ENCODE data around the gene TCL1A.
"Not testable (repeated sequence)": the region's sequence is repeated elsewhere in the genome, so short reads cannot be mapped to it uniquely, and the experiment has no call there.

The TCL1A gene

GRCh38 chr14:95668235-95668772 is 45.6 kb downstream of the TCL1A start:
- FAIRE-seq (peak; percentile 53), DNase-seq (ENCODE audit: insufficient read length) (no peak)
- TF ChIP-seq TAF1 (IDR thresholded peaks at IDR 0.05; ENCODE audit: borderline replicate concordance, low read depth, low read length) (no peak), POLR2AphosphoS5 (IDR thresholded peaks at IDR 0.05; ENCODE audit: low read depth, low read length) (no peak)

DNA sequence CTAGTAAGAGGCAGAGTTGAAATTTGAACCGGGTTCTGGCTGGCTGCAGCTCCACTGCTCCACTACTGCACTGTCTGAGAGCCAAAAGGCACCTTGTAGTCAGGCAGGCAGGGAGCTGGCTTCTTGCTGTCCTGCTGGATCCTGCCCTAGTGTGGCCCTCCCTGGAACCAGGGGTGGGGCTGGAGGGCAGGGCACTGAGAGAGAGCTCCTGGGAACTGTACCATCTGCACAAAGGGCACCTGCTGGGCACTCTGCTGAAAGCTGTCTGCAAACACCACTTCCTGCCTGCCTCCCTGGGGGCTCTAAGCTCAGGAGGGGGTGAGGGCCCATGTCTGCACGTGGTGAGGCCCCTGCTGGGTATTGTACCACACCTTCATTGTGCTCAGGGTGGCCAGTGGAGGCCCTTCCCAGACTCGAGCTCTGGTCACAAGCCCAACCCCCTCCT is 46.7 kb downstream of the TCL1A start:
- no peak for FAIRE-seq
- DNase-seq (ENCODE audit: insufficient read length) = no peak
- TF ChIP-seq POLR2AphosphoS5 (IDR thresholded peaks at IDR 0.05; ENCODE audit: low read depth, low read length) = no peak
- TF ChIP-seq TAF1 (IDR thresholded peaks at IDR 0.05; ENCODE audit: borderline replicate concordance, low read depth, low read length) = no peak
- no peak for TF ChIP-seq POLR2A (IDR thresholded peaks at IDR 0.05; ENCODE audit: low read depth, low read length)

DNA sequence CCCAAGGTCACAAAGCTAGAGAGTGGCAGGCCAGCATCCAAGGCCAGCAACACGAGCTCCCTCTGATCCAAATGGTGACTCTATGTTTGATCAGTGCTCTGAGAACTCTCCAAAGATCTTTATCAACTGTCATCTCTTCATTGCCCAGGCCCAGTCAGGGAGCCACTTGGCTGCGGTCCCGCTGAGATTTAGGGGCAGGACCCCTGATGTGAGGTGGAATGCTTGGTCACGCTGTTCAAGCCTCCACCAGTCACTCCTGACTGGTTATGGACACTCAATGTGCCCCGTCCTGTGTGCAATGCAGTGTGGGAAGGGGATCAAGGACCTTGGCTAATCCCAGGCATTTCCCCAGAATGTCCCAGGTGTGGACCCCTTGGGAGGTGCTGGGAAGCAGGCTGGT is 47.5 kb downstream of the TCL1A start:
- no peak for FAIRE-seq
- no peak for DNase-seq (ENCODE audit: insufficient read length)
- no peak for TF ChIP-seq POLR2AphosphoS5 (IDR thresholded peaks at IDR 0.05; ENCODE audit: low read depth, low read length)
- no peak for TF ChIP-seq TAF1 (IDR thresholded peaks at IDR 0.05; ENCODE audit: borderline replicate concordance, low read depth, low read length)
- TF ChIP-seq POLR2A (IDR thresholded peaks at IDR 0.05; ENCODE audit: low read depth, low read length) = no peak

DNA sequence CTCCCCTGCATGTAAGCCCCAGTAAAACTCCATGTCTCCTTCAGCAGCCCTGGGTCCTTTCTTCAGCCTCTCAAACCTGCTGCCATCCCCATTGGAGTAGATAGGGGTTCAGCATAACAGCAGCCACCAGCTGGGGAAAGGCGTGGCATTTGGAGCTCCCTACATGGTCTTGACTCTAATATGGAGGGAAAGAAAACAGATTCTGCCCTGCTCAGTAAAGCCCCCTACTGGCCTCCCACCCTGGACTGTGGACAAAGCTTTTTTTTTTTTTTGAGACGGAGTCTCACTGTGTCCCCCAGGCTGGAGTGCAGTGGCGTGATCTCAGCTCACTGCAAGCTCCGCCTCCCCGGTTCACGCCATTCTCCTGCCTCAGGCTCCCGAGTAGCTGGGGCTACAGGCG is 48.4 kb downstream of the TCL1A start:
- DNase-seq (ENCODE audit: insufficient read length); FAIRE-seq: not testable (repeated sequence)

DNA sequence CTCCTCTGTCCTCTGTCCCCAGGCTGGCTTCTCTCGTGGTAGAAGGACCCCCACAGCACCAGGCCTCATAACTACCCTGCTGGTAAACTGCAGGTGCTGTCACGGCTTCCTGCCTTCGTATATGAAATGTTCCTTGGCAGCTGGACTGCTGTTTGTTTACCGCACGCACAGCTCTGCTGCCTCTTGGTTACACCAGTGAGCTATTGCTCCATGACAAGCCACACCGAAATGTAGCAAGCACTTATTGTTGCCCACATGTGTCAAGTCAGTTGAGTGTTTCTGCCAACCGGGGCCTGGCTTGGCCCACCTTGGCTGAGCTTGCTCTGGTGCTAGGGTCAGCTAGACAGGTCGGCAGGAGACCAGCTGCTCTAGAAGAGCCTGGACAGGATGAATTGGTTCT is 49.4 kb downstream of the TCL1A start:
- FAIRE-seq = peak; percentile 58
- TF ChIP-seq POLR2A (IDR thresholded peaks at IDR 0.05; ENCODE audit: low read depth, low read length) (no peak), TAF1 (IDR thresholded peaks at IDR 0.05; ENCODE audit: borderline replicate concordance, low read depth, low read length) (no peak), POLR2AphosphoS5 (IDR thresholded peaks at IDR 0.05; ENCODE audit: low read depth, low read length) (no peak)

GRCh38 chr14:95664066-95664465 is 49.9 kb downstream of the TCL1A start:
- no peak for DNase-seq (ENCODE audit: insufficient read length)
- FAIRE-seq = no peak
- TF ChIP-seq POLR2AphosphoS5 (IDR thresholded peaks at IDR 0.05; ENCODE audit: low read depth, low read length) = no peak
- TF ChIP-seq POLR2A (IDR thresholded peaks at IDR 0.05; ENCODE audit: low read depth, low read length) = no peak
- no peak for TF ChIP-seq TAF1 (IDR thresholded peaks at IDR 0.05; ENCODE audit: borderline replicate concordance, low read depth, low read length)

More for the DNA sequence above, 49.4 kb downstream of the TCL1A start:
- DNase-seq (ENCODE audit: insufficient read length) = no peak

- FAIRE-seq = peak; percentile 85
- no peak for DNase-seq (ENCODE audit: insufficient read length)
- TF ChIP-seq TAF1 (IDR thresholded peaks at IDR 0.05; ENCODE audit: borderline replicate concordance, low read depth, low read length) (no peak), POLR2A (IDR thresholded peaks at IDR 0.05; ENCODE audit: low read depth, low read length) (no peak), POLR2AphosphoS5 (IDR thresholded peaks at IDR 0.05; ENCODE audit: low read depth, low read length) (no peak)
Observed at GRCh38 chr14:95663226-95663797, 50.6 kb downstream of the TCL1A start.

- no peak for TF ChIP-seq TAF1 (IDR thresholded peaks at IDR 0.05; ENCODE audit: borderline replicate concordance, low read depth, low read length)
- no peak for TF ChIP-seq POLR2AphosphoS5 (IDR thresholded peaks at IDR 0.05; ENCODE audit: low read depth, low read length)
- no peak for TF ChIP-seq POLR2A (IDR thresholded peaks at IDR 0.05; ENCODE audit: low read depth, low read length)
- FAIRE-seq (peak; percentile 54), DNase-seq (ENCODE audit: insufficient read length) (no peak)
Observed at GRCh38 chr14:95662376-95663186, 51.3 kb downstream of the TCL1A start.

DNA sequence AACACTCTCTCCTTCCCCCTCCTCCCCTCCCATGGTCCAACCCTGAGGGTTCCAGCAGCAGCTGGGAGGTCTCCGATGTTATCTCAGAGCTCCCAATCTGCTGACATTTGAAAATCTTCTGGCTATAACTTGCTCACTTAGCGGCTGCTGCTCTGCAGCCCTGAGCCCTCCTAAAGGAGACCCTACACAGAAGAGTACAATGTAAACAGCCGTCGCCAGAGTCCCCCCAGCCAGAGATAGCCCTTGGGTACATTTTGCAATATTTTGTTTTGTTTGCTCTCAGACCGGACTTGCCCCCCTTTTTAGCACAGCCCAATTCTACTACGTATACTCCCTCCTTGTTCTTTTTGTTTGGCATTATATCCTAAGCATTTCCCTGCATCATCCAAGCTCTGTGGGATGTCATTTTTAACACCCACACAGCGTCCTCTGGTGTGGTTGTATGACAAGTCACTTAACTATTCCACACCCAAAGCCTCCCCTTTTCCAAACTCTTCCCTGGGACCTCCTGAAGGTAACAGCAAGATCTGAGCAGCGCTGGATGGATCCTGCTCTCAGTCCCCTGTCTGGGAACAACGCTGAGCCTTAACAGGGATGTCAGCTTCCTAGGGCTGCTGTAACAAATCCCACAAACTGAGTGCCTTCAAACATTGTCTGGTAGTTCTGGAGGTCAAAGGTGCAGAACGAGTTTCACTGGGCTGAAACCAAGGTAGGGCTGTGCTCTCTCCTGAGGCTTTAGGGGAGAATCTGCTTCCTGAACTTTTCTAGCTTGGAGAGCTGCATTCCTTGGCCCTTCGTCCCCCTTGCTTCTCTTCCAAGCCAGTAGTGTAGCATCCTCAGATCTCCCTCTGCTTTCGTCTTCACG is 53.0 kb downstream of the TCL1A start:
- DNase-seq (ENCODE audit: insufficient read length) (no peak), FAIRE-seq (no peak)
- TF ChIP-seq TAF1 (IDR thresholded peaks at IDR 0.05; ENCODE audit: borderline replicate concordance, low read depth, low read length) = no peak
- no peak for TF ChIP-seq POLR2AphosphoS5 (IDR thresholded peaks at IDR 0.05; ENCODE audit: low read depth, low read length)
- TF ChIP-seq POLR2A (IDR thresholded peaks at IDR 0.05; ENCODE audit: low read depth, low read length) = no peak

- FAIRE-seq (no peak), DNase-seq (ENCODE audit: insufficient read length) (no peak)
- TF ChIP-seq TAF1 (IDR thresholded peaks at IDR 0.05; ENCODE audit: borderline replicate concordance, low read depth, low read length) = no peak
- TF ChIP-seq POLR2AphosphoS5 (IDR thresholded peaks at IDR 0.05; ENCODE audit: low read depth, low read length) = no peak
- TF ChIP-seq POLR2A (IDR thresholded peaks at IDR 0.05; ENCODE audit: low read depth, low read length) = no peak
Observed at GRCh38 chr14:95659990-95660385, 53.9 kb downstream of the TCL1A start.

Measured in GM12892 (cell line).